ENCODE data around the gene CCDC187.

CCDC187 gene

GRCh38 chr9:136336881-136337280 lies 33.0 kb upstream of the CCDC187 start:
- no peaks in the 10 kb centered on the region for H4K20me1 ChIP-seq (ENCODE audit: control insufficient read depth, insufficient read depth, low read depth, low read length)

DNA sequence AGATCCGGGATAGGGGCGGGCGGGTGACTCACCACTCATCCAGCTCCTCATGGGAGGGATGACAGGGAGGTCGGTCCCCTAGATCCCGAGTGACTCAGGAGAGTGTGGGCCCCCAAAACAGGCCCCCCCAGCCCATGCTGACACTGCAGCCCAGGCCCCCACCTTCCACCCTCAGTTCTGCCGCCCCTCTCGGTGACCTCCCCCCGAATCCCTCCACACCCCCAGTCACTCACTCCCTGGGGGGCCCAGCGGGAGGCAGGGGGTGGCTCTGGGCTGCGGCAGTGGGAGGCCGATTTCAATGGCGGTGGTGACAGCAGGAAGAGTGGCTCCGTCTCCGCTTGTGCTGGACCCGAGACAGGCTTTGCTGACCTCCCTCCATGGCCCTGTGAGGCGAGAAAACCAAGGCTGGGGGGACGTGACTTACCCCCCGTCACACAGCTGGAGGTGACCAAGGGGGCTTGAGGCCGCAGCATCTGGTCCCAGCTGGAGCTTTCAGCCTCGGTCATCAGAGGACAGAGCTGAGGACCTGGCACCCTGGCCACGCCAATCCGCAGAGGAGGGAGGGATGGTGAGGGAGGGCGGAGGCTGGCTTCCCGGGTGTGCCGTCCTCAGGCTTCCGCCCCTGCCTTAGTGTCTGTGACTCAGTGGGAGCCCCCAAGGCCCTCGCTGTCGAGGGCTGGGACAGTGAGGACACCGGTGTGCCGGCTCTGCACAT lies 32.4 kb upstream of the CCDC187 start:
- TF ChIP-seq EZH2phosphoT487 (IDR thresholded peaks at IDR 0.05; ENCODE audit: borderline replicate concordance, low read length) = no peak
- TF ChIP-seq, protein P1, sequence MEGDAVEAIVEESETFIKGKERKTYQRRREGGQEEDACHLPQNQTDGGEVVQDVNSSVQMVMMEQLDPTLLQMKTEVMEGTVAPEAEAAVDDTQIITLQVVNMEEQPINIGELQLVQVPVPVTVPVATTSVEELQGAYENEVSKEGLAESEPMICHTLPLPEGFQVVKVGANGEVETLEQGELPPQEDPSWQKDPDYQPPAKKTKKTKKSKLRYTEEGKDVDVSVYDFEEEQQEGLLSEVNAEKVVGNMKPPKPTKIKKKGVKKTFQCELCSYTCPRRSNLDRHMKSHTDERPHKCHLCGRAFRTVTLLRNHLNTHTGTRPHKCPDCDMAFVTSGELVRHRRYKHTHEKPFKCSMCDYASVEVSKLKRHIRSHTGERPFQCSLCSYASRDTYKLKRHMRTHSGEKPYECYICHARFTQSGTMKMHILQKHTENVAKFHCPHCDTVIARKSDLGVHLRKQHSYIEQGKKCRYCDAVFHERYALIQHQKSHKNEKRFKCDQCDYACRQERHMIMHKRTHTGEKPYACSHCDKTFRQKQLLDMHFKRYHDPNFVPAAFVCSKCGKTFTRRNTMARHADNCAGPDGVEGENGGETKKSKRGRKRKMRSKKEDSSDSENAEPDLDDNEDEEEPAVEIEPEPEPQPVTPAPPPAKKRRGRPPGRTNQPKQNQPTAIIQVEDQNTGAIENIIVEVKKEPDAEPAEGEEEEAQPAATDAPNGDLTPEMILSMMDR (IDR thresholded peaks at IDR 0.05; ENCODE audit: low read depth, low read length, poor library complexity, severe bottlenecking) = no peak
- H3K36me3 ChIP-seq (ENCODE audit: control insufficient read depth, low read length) = no peaks in the 10 kb centered on the region
- H3K27ac ChIP-seq (ENCODE audit: low read depth, low read length) = no peak overlapping the region

More at GRCh38 chr9:136336881-136337280, 33.0 kb upstream of the CCDC187 start:
- H3K27me3 ChIP-seq (ENCODE audit: control insufficient read depth, low read length) = no peaks in the 10 kb centered on the region
- no peak overlapping the region for H3K4me2 ChIP-seq (ENCODE audit: low read length)
- H3K36me3 ChIP-seq (ENCODE audit: control insufficient read depth, low read length) = no peaks in the 10 kb centered on the region
- no peaks in the 10 kb centered on the region for H3K4me1 ChIP-seq (ENCODE audit: control insufficient read depth, low read length)
- no peaks in the 10 kb centered on the region for H3K79me2 ChIP-seq (ENCODE audit: control insufficient read depth, low read length)
- H3K9me2 ChIP-seq (replicated peaks; ENCODE audit: control insufficient read depth, low read length) = no peaks in the 10 kb centered on the region
- H3K9me3 ChIP-seq (ENCODE audit: control insufficient read depth, insufficient read depth, low read length) = no peaks in the 10 kb centered on the region
- H3K4me3 ChIP-seq (ENCODE audit: low read length) = no peak overlapping the region
- TF ChIP-seq, protein P1 (IDR thresholded peaks at IDR 0.05; ENCODE audit: low read depth, low read length, poor library complexity, severe bottlenecking) = no peak
- TF ChIP-seq EZH2phosphoT487 (IDR thresholded peaks at IDR 0.05; ENCODE audit: borderline replicate concordance, low read length) = no peak
- H3F3A ChIP-seq (ENCODE audit: control insufficient read depth, insufficient read depth) = no peaks in the 10 kb centered on the region
- no peak overlapping the region for H3K27ac ChIP-seq (ENCODE audit: low read depth, low read length)

DNA sequence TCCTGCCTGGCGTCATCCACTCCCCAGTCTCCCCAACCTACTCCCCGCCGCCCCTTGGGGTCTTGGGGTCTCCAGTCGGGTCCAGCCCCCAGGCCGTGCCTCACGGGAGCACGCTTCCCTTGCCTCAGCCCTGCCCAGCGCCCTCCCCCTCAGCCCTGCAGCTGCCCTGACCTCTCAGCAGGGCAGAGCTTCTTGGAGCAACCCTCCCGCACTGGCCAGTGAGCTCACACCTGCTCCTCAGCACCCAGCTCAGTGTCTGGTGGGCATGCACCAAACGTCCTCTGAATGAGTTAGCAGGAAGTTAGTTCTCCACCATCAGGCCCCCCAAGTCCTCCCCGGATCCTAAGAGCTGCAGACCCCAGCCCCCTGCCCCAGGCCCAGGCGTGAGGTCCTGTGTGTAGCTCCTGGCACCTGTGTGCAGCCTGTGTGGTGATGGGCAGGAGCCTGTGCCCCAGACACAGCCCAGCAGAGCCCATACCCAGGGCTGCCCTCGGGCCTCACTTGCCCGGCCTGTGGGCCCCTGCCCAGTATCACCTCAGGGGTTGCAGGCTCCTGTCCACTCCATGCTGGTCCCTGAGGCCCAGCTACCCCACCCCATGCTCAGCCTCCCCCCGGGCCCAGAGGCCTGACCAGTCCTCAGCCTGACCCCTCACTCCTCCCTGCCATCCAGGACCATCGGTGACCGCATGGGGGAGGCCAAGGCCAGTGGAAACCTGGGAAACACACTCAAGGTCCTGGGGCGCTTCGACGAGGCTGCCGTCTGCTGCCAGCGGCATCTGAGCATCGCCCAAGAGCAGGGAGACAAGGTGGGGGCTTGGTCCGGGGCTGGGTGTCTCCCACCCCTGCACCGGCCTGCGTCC lies 31.6 kb upstream of the CCDC187 start:
- no peaks in the 10 kb centered on the region for H3K27me3 ChIP-seq (ENCODE audit: control insufficient read depth, low read length)
- no peak overlapping the region for H3K4me2 ChIP-seq (ENCODE audit: low read length)
- H3K4me1 ChIP-seq (ENCODE audit: control insufficient read depth, low read length) = no peaks in the 10 kb centered on the region
- no peaks in the 10 kb centered on the region for H3F3A ChIP-seq (ENCODE audit: control insufficient read depth, insufficient read depth)
- H3K36me3 ChIP-seq (ENCODE audit: control insufficient read depth, low read length) = no peaks in the 10 kb centered on the region
- no peaks in the 10 kb centered on the region for H4K20me1 ChIP-seq (ENCODE audit: control insufficient read depth, insufficient read depth, low read depth, low read length)
- H3K27ac ChIP-seq (ENCODE audit: low read depth, low read length) = no peak overlapping the region
- no peaks in the 10 kb centered on the region for H3K9me2 ChIP-seq (replicated peaks; ENCODE audit: control insufficient read depth, low read length)
- H3K9me3 ChIP-seq (ENCODE audit: control insufficient read depth, insufficient read depth, low read length) = no peaks in the 10 kb centered on the region
- no peaks in the 10 kb centered on the region for H3K79me2 ChIP-seq (ENCODE audit: control insufficient read depth, low read length)
- no peak overlapping the region for H3K4me3 ChIP-seq (ENCODE audit: low read length)
- no peak for TF ChIP-seq EZH2phosphoT487 (IDR thresholded peaks at IDR 0.05; ENCODE audit: borderline replicate concordance, low read length)
- TF ChIP-seq, protein P1 (IDR thresholded peaks at IDR 0.05; ENCODE audit: low read depth, low read length, poor library complexity, severe bottlenecking) = no peak

More for the DNA sequence above, 32.4 kb upstream of the CCDC187 start:
- no peak overlapping the region for H3K4me2 ChIP-seq (ENCODE audit: low read length)
- H3K79me2 ChIP-seq (ENCODE audit: control insufficient read depth, low read length) = no peaks in the 10 kb centered on the region
- no peaks in the 10 kb centered on the region for H4K20me1 ChIP-seq (ENCODE audit: control insufficient read depth, insufficient read depth, low read depth, low read length)
- H3K9me2 ChIP-seq (replicated peaks; ENCODE audit: control insufficient read depth, low read length) = no peaks in the 10 kb centered on the region
- no peaks in the 10 kb centered on the region for H3F3A ChIP-seq (ENCODE audit: control insufficient read depth, insufficient read depth)
- no peaks in the 10 kb centered on the region for H3K4me1 ChIP-seq (ENCODE audit: control insufficient read depth, low read length)
- no peaks in the 10 kb centered on the region for H3K9me3 ChIP-seq (ENCODE audit: control insufficient read depth, insufficient read depth, low read length)
- H3K4me3 ChIP-seq (ENCODE audit: low read length) = no peak overlapping the region
- no peaks in the 10 kb centered on the region for H3K27me3 ChIP-seq (ENCODE audit: control insufficient read depth, low read length)
